ENCODE measurements around the gene PRMT7.

The PRMT7 gene

GRCh38 chr16:68345958-68346635 lies 35.3 kb downstream of the PRMT7 start:
- DNase-seq (ENCODE audit: low read depth in 1 of 2, low spot score in 1 of 2): no peak

GRCh38 chr16:68346892-68347480 lies 36.2 kb downstream of the PRMT7 start:
- no peak for DNase-seq (ENCODE audit: low read depth in 1 of 2, low spot score in 1 of 2)

DNA sequence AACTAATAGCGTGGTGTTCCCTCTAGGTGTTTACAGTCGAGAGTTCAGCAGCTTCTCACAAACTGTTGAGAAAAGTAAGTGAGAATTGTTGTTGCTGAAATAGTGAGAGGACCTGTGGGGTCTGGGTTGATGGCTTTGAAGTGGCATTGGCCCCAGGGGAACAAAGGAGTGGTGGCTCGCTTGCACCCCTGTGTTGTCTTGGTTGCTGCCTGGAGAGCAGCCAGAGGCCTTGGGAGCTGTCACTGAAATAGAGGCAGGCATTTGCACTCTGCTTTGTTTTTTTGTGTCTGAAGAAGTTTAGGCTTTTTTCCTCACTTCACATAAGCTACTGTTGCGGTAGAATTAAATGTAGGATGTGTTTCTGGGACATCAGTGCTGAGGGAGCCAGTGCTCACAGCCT lies 36.8 kb downstream of the PRMT7 start:
- no peak for DNase-seq (ENCODE audit: low read depth in 1 of 2, low spot score in 1 of 2)

- DNase-seq (ENCODE audit: low read depth in 1 of 2, low spot score in 1 of 2): no peak
Measured at GRCh38 chr16:68348639-68349445, 38.0 kb downstream of the PRMT7 start.

GRCh38 chr16:68349838-68350410 lies 39.1 kb downstream of the PRMT7 start:
- no peak for DNase-seq (ENCODE audit: low read depth in 1 of 2, low spot score in 1 of 2)

- no peak for DNase-seq (ENCODE audit: low read depth in 1 of 2, low spot score in 1 of 2)
Measured at GRCh38 chr16:68350813-68351350, 40.1 kb downstream of the PRMT7 start.

- DNase-seq (ENCODE audit: low read depth in 1 of 2, low spot score in 1 of 2): no peak
Measured at GRCh38 chr16:68351463-68351862, 40.6 kb downstream of the PRMT7 start.

DNA sequence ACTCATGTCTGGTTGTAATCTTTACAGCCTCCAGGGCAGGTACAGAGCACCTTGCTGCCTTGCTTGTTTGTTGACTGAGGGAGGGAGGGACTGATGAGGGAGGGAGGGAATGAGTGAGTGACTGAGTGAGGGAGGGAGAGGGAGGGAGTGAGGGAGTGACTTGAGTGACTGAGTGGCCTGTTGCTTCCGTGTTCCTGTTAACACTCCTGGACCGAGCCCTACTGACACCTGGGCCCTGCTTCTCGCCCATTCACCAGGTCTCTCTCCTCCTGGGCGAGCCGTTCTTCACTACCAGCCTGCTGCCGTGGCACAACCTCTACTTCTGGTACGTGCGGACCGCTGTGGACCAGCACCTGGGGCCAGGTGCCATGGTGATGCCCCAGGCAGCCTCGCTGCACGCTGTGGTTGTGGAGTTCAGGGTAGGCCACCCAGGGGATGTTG lies 41.2 kb downstream of the PRMT7 start:
- DNase-seq (ENCODE audit: low read depth in 1 of 2, low spot score in 1 of 2): no peak

GRCh38 chr16:68353366-68353765 lies 42.5 kb downstream of the PRMT7 start:
- DNase-seq (ENCODE audit: low read depth in 1 of 2, low spot score in 1 of 2): no peak

DNA sequence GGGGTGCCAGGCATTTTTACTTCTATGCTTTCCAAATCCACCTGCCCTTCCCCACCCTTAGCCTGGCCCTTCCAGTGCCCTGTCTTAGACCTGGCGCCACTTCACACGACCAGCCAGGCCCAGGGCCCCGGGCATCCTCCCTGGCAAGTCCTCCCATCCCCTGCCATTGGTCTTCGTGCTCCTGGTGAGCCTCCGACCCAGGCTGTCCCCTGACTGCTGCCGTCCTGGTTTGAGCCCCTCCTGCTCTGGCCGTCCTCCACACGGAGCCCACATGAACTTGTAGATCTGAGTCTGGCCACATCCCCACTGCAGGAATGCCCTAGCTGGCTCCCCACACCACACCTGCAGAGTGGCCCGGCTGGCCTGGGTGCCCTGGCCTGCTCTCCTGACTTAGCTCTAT lies 44.0 kb downstream of the PRMT7 start:
- no peak for DNase-seq (ENCODE audit: low read depth in 1 of 2, low spot score in 1 of 2)

DNA sequence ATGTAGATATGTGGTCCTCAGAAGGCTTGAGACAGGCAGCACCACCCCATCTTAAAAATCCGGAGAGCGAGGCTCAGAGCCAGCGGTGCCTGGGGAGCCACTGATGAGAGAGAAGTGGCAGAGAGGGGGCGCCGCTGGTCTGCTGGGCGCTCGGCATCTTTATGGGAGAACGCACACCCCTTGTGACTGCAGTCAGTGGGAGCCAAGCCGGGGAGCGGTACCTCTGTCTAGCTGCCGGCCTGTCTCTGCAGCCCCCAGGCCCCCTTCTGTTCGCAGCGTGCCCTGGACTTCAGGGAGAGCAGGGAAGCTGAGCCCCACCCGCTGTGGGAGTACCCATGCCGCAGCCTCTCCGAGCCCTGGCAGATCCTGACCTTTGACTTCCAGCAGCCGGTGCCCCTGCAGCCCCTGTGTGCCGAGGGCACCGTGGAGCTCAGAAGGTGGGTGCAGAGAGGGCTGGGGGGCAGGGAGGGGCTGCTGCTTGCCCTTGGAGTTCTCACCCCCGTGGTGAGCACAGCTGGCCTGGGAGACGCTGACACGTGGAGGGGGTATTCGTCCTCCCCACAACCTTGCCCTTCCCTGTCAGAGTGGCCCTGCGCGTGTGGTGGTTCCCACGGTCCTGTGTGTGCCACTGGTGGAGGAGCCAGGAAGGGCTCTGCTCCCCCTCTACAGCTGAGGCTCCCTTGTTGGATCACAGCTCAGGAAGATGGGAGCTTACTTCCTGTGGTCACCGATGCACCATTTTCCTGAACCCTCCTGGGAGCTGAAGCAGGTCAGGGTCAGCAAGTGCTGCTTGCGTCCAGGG lies 44.8 kb downstream of the PRMT7 start:
- no peak for DNase-seq (ENCODE audit: low read depth in 1 of 2, low spot score in 1 of 2)

- DNase-seq (ENCODE audit: low read depth in 1 of 2, low spot score in 1 of 2): peak; percentile 24 to 34
Measured at GRCh38 chr16:68356249-68356918, 45.6 kb downstream of the PRMT7 start.

DNA sequence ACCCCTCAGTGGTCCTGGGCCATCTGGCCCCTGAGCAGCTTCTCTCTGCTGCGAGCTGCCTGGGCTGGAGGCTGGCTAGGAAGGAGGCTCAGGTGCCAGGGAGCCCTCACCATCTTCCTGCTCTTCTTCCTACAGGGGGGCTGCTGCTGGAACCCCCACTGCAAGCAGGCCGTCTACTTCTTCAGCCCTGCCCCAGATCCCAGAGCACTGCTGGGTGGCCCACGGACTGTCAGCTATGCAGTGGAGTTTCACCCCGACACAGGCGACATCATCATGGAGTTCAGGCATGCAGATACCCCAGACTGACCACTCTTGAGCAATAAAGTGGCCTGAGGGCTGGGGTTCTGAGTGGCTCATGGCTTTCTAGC lies 46.1 kb downstream of the PRMT7 start:
- no peak for DNase-seq (ENCODE audit: low read depth in 1 of 2, low spot score in 1 of 2)

DNA sequence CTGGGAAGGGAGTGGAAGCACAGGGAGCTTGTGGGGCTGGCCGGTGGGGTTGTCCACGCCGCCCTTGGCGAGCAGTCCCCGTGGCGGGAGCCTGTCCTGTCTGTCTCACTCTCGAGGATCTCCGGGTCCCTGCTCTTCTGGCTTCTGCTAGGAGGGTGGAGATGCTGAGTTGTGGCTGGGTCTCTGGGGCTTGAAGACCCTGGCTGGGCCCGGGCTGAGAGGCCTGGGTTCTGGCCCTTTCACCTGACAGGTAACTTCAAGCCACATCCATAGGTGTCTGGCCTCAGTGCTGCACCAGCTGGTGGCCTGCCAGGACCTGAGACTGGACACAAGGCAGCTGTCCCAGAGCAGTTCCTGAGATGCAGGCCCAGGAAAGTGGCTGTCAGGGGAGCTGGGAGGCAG lies 46.7 kb downstream of the PRMT7 start:
- DNase-seq (ENCODE audit: low read depth in 1 of 2, low spot score in 1 of 2): no peak

DNA sequence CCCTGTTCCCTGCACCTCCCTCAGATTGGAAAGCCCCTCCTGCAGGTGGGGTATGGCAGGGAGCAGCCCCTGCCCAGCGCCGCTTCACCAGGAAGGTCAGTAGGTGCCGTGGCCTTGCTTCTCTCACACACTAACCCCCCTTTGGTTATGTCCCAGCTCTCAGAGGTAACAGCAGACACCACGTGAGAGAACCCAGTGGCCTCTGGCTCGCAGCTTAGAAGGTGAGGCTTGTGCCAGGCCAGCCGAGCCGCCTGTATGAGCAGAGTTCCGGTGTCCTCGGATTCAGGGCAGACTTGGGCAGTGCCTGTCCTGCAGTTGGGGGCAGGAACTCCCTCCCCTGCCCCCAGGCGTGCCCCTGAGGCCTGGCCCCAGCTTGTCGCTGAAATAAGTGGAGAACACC lies 47.1 kb downstream of the PRMT7 start:
- no peak for DNase-seq (ENCODE audit: low read depth in 1 of 2, low spot score in 1 of 2)

GRCh38 chr16:68358951-68359350 lies 48.1 kb downstream of the PRMT7 start:
- DNase-seq (ENCODE audit: low read depth in 1 of 2, low spot score in 1 of 2): no peak

- DNase-seq (ENCODE audit: low read depth in 1 of 2, low spot score in 1 of 2): no peak
Measured at GRCh38 chr16:68359398-68360191, 48.8 kb downstream of the PRMT7 start.

DNA sequence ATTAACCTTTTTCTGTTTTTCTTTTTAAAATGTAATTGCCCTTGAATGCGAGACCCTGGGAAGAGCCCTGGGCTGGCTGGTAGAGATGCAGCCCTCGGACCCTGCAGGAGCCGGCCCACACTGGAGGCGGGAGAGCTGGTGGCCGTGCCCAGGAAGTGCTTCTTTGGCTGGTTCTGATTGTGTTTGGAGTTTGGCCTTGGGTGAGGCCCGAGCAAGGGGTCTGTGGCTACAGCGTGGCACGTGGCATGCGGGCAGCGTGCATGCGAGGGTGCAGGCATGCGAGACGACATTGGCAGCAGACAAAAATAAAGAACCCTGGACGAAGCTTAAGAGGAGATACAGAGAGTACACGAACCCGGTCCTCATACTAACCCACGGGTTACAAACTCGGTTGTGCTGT lies 49.7 kb downstream of the PRMT7 start:
- DNase-seq (ENCODE audit: low read depth in 1 of 2, low spot score in 1 of 2): no peak

DNA sequence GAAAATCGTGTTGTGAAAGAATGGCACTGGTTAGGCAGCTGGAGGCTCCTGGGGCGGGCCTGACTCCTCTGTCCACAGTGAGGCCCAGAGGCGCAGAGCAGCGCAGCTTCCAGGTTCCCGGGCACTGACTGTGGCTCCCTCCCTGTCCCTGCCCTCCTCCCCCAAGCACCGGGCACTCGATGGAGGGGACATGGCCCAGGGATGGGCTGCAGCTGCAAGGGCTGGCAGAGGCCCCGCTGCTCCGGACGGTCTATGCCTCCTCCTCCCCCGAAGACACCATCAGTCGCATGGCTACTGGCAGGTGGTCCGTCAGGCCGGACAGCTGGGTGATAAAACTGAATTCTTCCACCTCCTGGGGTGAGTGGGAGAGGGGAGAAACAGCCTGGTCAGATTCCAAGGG lies 50.1 kb downstream of the PRMT7 start:
- no peak for DNase-seq (ENCODE audit: low read depth in 1 of 2, low spot score in 1 of 2)

- no peak for DNase-seq (ENCODE audit: low read depth in 1 of 2, low spot score in 1 of 2)
Measured at GRCh38 chr16:68361485-68361884, 50.7 kb downstream of the PRMT7 start.
